GM19395 (cell line): Measurements from ENCODE around the gene VPS37D.
"Not testable (repeated sequence)": the region's sequence is repeated elsewhere in the genome, so short reads cannot be mapped to it uniquely, and the experiment has no call there.

Experiments
- ATAC-seq: cut with Tn5 transposase; IDR thresholded peaks from one replicate; pipeline ENCODE4 v1.9.1; 2021; ENCODE audit warnings: mild to moderate bottlenecking, moderate library complexity; ENCODE audit not compliant: unreplicated experiment

The VPS37D gene

DNA sequence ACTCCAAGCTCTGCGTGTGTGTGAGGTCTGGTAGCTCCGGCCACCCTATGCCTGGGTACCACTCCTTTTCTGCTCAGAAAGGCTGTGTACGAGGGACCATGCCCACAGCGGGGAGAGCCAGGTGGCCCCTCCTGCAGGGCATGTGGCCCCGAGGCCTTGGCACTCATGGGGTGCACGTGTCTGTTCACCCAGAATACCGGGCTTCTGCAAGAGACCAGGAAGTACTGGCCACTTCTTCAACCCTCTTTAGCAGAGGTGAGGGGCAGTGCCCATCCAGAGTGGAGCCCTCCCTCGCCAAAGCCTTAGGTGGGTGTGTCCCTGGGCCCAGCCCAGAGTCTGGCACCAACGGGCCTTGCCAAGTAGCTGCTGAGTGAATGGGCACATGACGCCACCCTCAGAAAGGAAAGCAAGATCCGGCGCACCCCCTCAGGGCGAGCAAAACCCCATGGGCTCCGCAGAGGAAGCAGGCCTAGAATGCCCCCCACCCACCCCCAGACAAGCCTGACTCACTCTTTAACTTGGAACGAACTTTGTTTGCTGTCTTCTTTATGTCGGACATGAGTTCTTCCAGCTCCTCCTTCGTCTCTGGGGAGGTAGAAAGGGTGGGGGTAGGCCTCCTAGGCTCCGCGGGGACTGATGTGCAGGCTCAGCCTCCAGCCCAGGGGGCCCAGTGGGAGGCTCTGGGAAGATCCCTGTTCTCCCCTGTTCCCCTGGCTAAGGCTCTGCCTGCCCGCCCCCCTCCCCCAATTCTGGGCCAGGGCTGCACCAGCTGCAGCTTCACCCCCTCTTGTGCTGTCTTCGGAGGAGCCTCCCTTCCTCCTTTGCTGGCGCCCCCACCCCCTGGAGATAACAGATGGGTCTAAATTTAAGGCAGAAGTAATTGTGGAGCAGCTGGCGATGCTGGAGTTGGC lies 37.3 kb downstream of the VPS37D start:
- no peak for ATAC-seq

DNA sequence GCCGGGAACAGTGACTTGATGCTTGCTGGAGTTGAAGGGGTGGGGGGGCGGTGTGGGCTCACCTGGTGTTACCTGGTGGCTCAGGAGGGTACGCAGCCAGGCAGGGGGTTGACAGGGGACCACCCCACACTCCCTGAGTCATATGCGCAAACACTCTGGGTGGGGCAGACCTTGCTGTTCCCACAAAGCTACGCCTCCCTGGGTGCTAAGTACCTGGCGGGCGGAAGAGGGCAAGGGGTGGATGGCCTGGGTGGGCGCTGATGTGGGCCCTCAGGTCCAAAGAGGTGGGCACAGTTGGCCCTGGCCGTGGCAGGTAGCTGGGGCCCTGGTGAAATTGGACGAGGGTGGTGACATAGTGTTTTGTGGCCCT lies 37.9 kb downstream of the VPS37D start:
- no peak for ATAC-seq

DNA sequence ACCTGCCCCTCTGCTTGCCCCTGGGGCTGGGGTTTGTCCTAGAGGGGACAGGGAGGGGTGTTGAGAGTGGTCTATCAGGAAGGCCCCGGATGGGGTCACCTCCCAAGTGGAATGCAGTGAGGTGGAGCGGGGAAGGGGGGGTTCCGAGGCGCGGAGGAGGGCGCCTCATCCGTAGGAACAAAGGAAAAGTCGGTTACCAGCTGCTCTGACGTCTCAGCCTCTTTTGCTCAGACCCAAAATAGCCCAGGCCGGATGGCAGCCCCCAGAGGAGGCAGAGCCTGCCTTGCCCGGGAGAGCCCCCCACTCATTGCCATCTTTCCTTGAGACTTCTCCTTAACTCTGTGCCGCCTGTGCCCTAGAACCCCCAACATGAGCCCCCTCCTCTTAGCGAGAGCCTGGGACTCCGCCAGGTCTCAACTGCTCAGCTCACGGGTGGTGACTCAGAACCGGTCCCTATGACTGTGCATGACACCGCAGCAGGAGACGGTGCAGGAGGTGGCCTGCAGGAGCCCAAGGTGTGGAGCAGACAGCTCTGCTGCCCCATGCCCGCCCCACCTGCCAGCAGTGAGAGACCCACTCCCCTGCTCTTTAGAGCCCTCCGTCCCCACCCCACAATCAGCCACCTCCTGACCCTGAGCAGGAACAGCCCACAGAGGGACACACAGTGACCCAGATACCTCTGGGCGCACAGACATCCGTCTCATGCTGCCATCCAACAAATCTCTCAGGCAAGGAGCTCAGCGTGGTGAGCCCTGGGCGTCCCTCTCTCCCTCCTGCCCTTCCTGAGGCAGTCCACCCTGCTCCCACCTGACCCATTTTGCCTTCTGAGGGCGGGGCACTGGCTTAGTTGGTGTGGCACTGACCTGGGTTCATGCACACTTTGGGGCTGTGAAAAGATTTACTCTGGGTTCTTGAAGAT lies 38.8 kb downstream of the VPS37D start:
- no peak for ATAC-seq

DNA sequence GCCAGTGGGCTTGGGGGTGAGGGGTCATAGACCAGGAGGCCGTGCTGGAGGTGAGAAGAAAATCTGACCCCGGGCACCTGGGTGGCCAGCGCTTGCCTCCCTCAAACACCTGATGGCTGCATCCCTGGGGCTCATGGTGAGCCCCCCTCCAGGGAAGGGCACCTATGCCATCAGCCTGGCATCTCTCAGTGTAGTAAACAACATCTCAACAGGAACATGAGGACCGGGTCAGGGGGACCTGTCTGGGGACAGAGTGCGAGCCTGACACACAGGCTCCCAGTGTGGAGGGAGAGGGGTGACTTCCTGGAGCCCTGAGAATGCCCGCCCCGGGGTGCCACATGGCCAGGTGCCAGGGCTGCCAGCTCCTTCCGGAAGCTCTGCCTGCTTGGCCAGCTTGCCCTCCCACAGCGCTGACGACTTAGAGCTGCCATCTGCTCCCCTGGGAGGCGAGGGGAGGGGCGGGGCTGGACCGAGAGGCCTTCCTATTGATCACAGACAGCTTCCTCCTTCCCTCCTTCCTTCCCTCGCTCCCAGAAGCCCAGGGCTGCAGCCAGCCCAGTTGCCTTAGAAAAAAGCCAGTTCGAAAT lies 39.5 kb downstream of the VPS37D start:
- no peak for ATAC-seq

DNA sequence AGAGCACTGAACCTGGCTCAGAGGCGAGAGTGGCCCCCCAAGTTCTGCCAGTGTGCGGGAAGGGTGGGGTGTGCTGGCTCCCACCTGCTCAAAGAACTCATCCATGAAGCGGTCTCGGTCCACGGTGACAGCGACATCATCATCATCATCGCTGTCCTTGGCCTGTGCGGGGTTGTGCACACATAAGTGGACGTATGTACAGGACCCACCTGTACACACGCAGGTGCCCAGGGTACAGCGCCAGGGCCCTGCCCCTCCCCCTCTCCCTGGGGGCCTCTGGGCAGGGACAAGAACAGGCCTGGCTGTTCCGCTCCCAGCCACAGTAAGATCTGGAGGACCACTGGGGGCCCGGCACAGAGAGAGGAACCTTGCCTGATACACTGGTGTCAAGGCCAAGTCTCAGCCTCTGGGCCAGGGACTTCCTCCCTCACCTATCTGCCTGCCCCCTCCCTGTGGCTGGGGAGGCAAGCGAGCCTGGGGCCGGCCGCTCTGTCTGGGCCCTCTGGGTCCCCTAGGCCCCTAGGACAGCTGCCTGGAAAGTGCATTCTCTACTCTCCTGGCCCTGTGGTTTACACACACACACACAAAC lies 41.4 kb downstream of the VPS37D start:
- ATAC-seq: no peak

DNA sequence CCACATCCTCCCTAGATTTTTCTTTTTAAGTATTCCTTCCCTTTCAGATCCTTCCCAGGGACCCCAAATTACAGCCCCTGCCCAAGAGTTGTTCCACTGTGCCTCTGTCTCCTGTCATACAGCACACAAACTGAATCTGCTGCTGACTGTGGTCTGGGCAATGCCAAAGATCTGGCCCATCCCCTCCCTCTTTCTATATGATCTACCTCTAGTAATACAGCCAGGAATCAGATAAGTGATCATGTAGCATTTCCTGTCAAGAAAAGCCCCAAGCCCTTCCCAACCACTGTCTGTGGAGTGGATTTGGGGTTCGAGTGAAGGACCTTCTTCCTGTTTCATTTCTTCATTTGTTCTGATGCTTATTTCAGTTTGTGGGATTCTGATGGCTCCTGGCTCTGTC lies 45.1 kb downstream of the VPS37D start:
- ATAC-seq: no peak

DNA sequence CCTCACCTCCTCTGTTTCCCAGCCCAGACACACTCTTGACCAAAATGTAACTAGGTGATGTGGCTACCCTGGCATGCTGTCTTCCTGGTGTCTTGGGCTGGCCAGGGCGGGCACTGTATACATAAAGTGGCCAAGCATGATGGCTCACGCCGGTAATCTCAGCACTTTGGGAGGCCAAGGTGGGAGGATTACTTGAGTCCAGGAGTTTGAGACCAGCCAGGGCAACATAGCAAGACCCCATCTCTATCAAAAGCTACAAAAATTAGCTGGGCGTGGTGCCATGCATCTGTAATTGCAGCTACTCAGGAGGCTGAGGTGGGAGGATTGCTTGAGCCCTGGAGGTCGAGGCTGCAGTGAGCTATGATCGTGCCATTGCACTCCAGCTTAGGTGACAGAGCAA lies 45.7 kb downstream of the VPS37D start:
- ATAC-seq: not testable (repeated sequence)

DNA sequence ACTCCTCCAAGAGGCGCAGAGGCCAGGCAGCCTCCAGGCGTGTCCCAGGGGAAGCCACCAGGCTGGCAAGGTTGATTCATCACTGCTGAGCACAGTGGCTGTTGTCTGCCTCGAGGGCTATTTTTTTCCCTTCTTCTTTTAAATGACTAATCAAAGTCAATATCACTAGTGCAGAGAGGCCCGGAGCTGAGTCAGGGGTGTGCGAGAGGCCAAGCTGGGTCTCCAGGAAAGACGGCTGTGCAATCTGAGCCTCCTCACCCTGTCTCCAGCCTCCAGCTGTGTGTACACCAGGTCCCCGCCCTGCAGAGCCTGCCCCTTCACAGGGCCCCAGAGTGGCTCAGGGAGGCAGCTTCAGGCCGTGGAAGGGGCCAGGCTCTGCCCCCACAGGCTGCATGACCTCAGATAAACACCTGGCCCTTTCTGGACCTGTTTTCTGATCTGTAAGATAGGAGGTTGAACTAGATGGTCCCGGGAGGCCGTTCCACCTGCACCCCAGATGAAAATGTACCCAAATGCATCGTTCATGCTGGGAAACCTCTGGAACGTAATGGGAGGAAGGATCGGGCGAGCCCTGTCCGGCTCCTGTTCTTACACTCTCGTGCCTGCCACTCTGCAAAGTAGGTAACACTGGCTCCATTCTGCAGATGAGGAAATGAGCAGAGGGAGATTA lies 48.2 kb downstream of the VPS37D start:
- ATAC-seq: no peak

DNA sequence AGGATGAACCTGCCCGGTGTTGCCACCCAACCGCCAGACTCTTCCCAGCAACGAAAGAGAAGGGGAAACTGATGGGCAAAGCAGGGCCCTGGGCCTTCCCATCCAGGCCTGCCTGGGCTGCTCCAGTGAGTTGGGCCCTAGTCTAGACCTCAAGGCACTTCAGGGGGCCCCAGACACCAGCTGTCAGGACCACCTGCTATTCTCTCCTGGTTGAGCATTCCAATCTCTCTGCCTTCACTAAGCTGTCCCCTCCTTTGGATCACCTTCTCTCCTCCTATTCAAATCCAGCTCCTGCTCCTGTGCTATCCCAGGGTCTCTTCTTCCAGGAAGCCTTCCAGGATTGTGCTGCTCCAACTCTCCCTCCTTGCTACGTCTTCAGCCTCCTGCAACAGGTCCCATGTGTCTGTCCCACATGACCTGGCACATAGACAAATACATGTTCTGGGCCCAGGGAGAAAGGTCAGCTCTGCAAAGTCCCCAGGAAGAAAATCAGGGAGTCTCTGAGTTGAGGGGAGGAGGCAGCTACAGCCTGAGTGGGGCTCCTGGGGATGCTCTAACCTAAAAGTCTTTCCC lies 48.8 kb downstream of the VPS37D start:
- no peak for ATAC-seq

DNA sequence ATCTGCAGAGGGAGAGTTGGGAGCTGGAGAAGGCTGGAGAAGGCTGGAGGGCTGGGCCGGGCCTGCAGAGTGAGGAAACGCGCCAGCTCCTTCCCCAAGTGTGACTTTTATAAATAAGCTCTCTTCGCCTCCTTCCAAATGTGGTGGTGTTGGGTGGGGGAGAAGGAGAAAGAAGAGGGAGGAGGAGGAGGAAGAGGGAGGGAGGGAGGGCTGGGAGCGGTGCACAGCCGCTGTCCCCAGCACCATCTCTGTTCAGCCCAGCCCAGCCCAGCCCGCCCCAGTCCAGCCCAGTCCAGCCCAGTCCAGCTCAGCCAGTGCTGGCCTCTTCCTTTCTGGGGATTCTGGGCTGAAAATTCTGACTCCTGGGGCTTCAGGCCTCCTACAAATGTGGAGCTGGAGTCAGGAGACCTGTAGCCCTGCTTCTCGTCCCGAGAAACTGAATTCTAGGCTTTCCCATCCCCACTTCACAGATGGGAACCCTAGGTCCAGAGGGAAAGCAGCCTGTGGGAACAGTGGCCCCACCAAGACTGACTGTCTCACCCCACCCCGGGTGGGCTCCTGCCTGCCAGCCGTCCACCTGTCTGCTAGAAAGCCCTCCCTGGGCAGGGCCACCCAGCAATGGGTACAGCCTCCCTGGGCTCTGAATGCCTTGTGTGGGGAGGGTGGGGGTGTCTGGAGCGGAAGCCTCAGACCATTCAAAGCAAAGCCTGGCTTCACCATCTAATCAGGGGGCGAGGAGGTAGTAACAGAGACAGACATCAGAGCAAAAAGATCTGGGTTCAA lies 49.6 kb downstream of the VPS37D start:
- ATAC-seq: no peak

DNA sequence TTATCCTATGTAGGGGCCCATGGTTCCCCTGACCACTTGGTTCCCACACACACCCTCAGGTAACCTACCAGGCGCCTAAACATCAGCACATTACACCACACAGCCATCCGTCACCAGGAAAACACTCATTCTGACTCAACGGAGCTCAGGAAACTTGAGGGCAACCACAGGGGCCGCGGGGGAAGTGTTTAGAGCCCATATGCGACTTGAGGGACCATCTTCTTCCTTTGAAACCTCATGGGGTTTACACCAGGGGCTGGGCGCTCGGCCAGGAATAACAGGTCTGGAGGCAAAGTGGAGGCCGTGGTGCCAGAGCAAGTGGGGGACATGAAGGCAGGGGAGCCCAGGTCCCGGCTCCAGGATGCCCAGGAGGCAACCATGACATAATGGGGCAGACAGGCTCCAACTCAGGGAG lies 50.4 kb downstream of the VPS37D start:
- ATAC-seq: no peak

DNA sequence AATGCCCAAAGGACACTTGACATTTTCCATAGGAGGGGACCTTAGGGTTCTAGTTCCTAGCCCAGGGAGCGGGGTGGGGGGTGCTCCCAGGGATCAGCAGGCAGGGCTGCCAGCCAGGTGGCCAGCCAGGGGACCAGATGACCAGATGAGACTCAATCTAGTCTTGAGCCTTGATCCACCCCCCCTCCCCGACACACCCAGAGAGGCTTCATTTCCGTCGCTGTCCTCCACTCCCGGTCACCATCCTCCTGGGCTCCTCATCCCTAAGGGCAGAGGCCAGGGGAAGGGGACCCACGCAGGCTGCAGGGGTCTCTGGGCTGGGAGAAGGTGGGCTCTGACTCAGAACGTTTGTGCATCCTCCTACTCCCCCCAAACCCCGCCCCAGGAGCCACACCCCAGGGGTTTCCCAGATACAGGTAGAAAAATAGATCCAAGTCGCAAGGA lies 50.8 kb downstream of the VPS37D start:
- ATAC-seq: no peak

DNA sequence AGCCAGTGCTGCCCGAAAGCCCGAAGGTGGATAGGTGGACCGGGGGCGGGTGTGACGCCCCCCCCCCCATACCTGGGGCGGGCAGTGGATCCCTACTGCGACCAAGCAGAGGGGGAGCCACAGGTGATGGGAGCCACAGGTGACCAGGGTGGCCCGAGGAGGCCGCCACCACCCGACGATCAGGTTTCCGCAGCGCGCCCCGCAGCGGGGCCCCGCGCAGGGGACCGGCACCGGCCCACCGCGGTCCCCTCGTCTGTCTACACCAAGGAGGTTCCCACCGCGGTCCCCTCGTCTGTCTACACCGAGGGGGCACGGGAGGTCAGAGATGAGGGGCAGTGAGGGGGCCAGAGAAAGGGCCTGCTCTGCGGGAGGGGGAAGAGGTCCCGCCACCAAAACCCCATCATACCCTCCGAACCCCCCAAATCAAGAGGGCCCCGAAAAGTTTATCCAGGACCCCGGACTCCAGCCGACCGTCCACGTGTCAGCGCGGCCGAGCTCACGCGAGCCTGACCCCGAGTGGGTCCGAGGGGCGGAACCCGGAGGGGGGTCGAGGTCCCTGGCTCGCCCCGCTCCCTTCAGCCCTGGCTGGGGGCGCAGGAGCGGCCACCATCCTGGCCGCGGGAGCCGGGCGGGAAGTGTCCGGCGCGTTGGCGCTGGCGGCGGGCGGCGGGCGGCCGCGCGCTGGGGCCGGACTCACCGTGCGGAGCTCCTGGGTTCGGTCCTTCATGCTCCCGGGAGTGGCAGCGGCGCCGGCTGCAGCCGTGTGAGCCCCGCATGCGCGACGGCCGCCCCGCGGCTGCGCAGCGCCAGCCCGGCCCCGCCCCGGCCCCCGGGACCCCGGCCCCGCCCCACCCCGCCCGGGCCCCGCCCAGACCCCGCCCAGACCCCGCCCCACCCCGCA lies 51.5 kb downstream of the VPS37D start, which contains the start of gene STX1A:
STX1A (minus strand) TSS at position 765 of the 901 bp plus-strand sequence; CDS start at position 727, 38 bp downstream.
- ATAC-seq: peak; percentile 57

DNA sequence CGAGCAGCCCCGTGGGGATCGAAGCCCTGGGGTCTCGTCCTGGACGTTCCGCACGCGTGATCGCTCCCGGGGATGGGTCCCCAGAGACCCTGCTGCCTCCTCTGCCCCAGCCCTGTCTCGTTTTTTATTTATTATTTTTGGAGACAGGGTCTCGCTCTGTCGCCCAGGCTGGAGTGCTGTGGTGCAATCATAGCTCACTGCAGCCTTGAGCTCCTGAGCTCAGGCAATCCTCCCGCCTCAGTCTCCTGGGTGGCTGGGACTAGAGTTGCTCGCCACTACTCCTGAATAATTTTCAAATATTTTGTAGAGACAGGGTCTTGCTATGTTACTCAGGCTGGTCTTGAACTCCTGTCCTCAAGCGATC lies 52.2 kb downstream of the VPS37D start:
- ATAC-seq: peak; percentile 8

DNA sequence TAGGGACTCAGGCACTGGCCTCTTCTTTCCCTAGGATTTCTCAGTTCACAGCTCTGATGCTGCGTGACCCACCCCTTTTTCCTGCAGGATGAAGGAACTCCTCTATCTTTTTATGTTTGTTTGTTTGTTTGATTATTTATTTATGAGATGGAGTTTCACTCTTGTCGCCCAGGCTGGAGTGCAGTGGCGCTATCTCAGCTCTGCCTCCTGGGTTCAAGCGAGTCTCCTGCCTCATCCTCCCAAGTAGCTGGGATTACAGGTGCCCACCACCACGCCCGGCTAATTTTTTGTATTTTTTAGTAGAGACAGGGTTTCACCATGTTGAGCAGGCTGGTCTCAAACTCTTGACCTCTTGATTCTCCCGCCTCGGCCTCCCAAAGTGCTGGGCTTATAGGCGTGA lies 52.8 kb downstream of the VPS37D start:
- not testable (repeated sequence) for ATAC-seq

DNA sequence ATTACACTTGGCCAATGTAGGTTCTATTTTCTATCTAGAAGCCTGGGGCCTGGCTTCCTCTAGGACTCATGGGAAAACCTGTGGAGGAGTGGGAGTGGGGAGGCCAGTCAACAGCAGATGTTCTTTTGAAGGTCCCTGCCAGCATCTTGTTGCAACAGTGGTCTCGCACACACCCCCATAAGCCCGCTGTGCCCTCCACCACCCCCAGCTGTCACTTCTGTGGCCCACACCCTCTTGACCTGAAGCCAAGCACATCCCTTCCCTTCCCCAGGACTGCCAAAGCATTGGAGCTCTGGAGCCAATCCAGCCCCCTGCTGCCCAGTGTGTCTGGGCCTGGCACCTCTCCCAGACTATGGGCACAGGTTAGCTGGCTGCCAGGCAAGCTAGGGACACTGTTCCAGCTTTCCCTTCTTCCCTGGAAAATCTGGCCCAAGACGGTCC lies 53.8 kb downstream of the VPS37D start:
- no peak for ATAC-seq
